ENCODE results near the gene ARL8B.

DNA sequence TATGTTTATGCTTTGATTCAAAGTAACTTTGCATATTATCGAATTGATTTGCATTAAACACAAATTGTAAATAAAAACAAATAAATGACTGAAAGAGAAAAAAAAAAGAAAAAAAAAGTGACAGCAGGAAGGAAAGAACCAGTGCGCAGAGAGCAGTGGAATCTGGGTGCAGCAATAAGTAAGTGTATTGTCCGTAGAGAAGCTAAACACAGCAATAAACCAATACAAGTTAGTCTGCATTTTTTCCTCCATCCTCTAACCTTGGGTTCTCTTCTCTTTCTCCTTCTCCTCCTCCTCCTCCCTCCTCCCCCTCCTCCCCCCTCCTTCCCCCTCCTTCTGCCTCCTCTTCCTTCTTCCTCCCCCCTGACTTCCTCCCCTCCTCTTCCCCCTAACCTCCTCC lies 18.3 kb upstream of the ARL8B start:
- no peak for TF ChIP-seq POLR2AphosphoS5 (IDR thresholded peaks at IDR 0.05; ENCODE audit: low read depth, low read length)
- TF ChIP-seq POLR2A (IDR thresholded peaks at IDR 0.05; ENCODE audit: low read depth, low read length) = no peak
